Raji (cell line): Measurements from ENCODE around the gene BSG.

Experiments used
- POLR2A ChIP-seq: IDR thresholded peaks from 2 replicates; pipeline ENCODE4 v1.6.1; 2011; ENCODE audit warnings: low read depth, low read length, control low read depth; ENCODE audit not compliant: insufficient read depth

The BSG gene

GRCh38 chr19:572140-572742 lies at the start of gene BSG:
TSS of gene BSG (plus strand) at chr19:572596. CDS start at chr19:572635, 39 bp downstream.
- TF ChIP-seq POLR2A: peak; percentile 89

- no peak for TF ChIP-seq POLR2A
Measured at GRCh38 chr19:522726-523125, 49.7 kb upstream of the BSG start.

- TF ChIP-seq POLR2A: no peak
Measured at GRCh38 chr19:524062-524674, 48.2 kb upstream of the BSG start.

GRCh38 chr19:525029-525428 lies 47.4 kb upstream of the BSG start:
- no peak for TF ChIP-seq POLR2A

- TF ChIP-seq POLR2A: no peak
Measured at GRCh38 chr19:525857-526419, 46.5 kb upstream of the BSG start.

- TF ChIP-seq POLR2A: no peak
Measured at GRCh38 chr19:530134-531008, 42.0 kb upstream of the BSG start.

- TF ChIP-seq POLR2A: peak; percentile 63
Measured at GRCh38 chr19:531009-531752, 41.2 kb upstream of the BSG start.

- peak; percentile 40; the same call in 1 of the 2 replicates for TF ChIP-seq POLR2A
Measured at GRCh38 chr19:531753-532560, 40.4 kb upstream of the BSG start, which contains the start of gene CDC34. TSS of gene CDC34 (plus strand) at chr19:531760. CDS start at chr19:531932, 172 bp downstream.

GRCh38 chr19:532561-533363 lies 39.6 kb upstream of the BSG start:
- TF ChIP-seq POLR2A: no peak

GRCh38 chr19:533364-534058 lies 38.9 kb upstream of the BSG start:
- no peak for TF ChIP-seq POLR2A

GRCh38 chr19:534088-534487 lies 38.3 kb upstream of the BSG start:
- no peak for TF ChIP-seq POLR2A

GRCh38 chr19:535017-535835 lies 37.2 kb upstream of the BSG start:
- TF ChIP-seq POLR2A: no peak
